SW 1271 (cell line): ENCODE measurements around the gene TRPC4AP.

Experiments
- DNase-seq, 2 experiments: peaks; one replicate each; lab custom pipeline; 2025; lab: John Stamatoyannopoulos, UW

The TRPC4AP gene

GRCh38 chr20:34970193-34970840 lies 122.3 kb downstream of the TRPC4AP start:
- no peak for DNase-seq

DNA sequence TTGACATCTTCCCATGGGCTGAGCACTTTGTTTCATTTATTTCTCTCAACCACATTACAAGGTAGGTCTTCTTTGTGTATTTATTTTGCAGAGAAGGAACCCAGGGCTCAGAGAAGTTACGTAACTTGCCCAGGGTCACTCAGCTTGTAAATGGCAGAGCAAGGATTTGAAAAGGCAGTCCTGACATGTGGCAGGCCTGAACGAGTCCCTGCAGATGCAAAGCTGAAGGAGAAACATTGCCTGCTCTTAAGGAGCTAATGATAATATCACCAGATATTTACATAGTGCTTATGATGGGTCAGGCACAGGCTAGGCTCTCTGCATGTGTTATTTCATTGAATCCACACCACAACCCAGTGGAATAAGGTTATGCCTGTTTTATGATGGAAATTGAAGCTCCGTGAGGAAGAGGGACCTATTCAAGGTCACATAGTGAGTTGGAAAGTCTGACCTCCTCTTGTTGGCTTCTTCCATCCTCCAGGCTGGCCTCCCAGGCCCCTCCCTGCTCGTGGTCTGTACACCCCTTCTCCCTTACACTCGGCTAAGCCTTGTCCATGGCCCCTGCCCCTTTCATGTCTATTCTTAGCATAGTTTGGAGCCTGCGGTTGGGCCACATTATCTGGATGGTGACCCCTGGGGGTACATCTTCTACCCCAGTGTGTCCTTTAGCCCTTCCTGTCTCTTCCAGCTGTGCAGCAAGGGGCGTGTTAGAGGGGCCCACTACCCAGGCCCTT lies 124.4 kb downstream of the TRPC4AP start:
- DNase-seq = no peak

DNA sequence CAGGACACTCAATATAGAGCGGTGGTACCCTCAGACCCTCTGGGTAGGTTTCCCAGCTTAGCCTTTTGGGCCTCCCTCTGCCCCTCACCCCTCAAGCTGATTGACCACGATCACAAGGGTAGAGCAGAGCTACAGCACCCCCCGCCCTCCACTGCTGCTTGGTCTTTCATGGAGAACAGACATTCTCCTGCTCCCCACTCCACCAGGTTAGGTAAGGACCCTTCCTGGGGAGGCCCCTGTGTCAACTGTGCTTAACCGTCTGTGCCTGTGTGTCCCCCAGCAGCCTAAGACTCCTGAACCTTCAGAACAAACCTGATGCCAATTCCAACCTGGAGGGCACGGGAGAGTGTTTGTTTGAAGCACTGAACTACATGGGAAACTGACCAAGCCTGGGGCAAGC lies 125.2 kb downstream of the TRPC4AP start:
- no peak for DNase-seq

DNA sequence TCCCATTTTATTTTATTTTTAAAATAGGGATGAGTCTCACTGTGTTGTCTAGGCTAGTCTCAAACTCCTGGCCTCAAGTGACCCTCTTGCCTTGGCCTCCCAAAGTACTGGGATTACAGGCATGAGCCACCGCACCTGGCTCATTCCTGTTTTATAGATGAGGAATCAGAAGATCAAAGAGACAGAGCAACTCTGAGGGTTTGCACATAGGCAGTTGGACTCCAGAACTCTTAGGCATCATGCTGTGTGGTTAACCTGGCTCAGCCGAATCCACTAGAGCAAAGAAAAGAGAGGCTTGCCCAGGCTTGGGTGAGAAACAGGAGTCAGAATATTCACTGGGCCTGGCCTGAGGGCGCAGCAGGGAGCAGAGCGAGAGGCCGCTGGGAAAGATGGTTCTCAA lies 127.6 kb downstream of the TRPC4AP start:
- no peak for DNase-seq

DNA sequence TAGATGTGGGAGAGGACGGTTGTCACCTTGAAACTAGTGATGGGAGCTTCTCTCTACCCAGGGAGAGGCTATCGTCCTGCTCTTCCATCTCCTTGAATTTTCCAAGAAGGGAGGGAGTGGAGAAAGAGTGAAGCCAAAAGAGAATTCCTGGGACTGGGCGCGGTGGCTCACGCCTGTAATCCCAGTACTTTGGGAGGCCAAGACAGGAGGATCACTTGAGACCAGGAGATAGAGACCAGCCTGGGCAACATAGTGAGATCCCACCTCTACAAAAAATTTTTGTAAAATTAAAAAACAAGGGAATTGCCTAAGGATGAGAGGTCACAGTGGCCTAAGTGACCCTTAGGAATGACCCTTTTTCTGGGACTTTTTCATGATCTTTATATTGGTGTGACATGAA lies 128.1 kb downstream of the TRPC4AP start:
- DNase-seq = no peak

DNA sequence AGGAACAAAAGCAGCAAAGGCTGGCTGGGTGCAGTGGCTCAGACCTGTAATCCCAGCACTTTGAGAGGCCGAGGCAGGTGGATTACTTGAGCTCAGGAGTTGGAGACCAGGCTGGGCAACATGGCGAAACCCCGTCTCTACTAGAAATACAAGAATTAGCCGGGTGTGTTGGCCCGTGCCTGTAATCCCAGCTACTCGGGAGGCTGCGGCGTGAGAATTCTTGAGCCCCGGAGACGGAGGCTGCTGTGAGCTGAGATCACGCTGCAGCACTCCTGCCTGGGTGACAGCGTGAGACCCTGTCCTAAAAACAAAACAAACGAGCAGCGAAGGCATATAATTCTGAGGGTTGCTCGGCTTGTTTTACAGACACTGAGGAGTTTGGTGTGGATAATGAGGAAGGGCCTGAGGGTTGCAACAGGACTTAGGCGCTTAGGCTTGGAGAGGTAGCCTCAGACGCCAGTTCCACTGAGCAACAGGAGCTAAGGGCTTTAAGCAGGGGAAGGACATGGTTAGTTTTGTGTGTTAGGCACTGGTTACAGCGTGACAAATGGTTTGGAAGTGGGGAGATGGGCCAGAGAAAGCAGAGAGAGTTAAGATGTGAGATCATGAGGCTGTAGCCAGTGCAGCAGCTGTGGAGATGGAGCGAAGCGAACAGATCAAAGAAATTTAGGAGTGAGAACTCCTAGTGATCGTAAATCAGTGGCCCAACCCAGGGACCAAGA lies 135.7 kb downstream of the TRPC4AP start:
- DNase-seq = no peak

DNA sequence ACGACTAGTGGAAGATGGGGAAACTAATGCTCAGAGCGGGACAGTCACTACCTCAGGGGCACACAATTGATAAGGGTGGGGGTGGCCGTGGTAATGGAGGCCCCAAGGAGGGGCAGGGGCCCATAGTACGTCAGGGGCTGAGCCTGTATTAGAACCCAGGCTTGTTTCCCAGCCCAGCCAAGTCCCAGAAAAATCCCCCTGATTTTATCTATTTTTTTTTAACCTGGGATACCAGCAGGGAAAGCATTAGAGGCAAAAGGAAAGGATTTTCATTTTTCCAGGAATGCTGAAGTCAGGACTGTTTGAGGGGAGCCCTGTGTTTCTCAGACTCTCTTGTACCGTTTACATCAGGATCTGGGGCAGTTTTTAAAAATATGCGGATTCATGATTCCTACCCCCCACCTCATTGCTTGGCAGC lies 136.6 kb downstream of the TRPC4AP start:
- no peak for DNase-seq

DNA sequence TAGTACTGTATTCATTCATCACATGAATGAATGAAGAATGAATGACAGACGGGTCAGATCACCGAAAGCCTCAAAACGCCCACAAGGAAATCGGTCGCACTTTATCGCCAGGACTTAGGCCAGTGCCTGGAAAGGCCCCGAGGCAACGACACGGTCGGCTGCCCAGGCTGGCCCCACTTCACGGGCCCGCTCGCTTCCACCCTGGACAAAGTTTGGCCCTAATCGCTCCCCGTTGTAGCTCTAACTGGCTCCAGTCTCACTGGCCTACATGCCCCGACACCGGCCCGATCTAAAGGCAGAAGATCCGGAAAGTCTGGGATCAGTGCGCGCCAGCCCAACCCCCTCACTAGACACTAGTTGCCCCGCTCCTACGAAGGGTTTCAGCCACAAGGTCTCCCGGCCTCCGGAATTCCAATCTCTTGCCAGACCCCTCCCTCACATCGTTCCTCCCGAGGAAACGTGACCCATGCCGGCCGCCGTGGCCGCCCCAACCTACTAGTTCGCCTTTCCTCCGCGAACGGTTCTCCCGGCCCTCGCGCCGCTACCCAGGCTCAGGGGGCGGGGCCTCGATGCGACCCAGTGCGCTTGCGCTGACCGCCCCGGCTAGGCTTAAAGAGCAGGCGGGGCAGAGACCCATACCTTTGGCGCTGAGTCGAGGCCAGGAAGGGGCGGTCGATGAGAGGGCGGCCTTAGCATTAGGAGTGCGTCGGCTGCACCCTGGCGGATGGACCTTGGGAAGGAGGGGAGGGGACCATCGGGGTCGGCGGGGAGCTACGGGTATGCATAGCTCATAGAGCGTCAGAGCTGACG lies 137.2 kb downstream of the TRPC4AP start, which contains the start of the genes GSS and MYH7B:
Gene GSS (minus strand): TSS at position 576 of the 810 bp plus-strand sequence. CDS start 3,954 bp downstream, outside the sequence.
Gene MYH7B (plus strand): TSS at position 638 of the 810 bp plus-strand sequence. CDS start 22,138 bp downstream, outside the sequence.
- peak; percentile 100 for DNase-seq

DNA sequence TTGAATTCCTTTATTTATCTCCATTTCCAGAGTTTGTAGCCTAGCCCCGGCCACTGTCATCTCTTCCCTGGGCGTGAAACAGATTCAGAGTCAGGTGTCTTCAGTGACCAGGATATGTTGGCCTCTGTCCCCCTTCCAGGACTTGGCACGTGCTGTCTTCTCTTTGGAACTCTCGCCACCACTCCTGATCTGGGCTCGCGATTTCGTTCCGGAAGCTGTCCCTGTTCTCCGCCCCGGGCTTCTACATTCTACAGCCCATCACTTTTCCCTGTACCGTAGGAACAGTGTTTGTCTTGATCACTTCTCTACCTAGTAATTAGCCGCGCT lies 137.7 kb downstream of the TRPC4AP start:
- peak; percentile 77 to 88 for DNase-seq

GRCh38 chr20:34953960-34954359 lies 138.6 kb downstream of the TRPC4AP start:
- DNase-seq = no peak

- DNase-seq = no peak
These were observed 139.9 kb downstream of the TRPC4AP start for GRCh38 chr20:34952671-34953070.
